ENCODE data around the gene BOD1.

GRCh38 chr5:173629628-173630027, 13.2 kb upstream of the BOD1 start:
- TF ChIP-seq CTCF (IDR thresholded peaks at IDR 0.05; ENCODE audit: low read depth, low read length, poor library complexity, severe bottlenecking) (peak; percentile 86), EZH2phosphoT487 (IDR thresholded peaks at IDR 0.05; ENCODE audit: borderline replicate concordance, low read length) (no peak)
